ENCODE results near the gene ZMYM4. TPM values are rescaled to one million over a fixed set of nuclear protein-coding genes. Genes with fewer than 3 reads are reported as not detected.
A peak's percentile ranks its signal among the peaks of the same experiment; 100 is the strongest.

Gene ZMYM4
- total RNA-seq, 1 donor from 2014 or later: 64.8 TPM

- Mint-ChIP-seq H3K4me1 (ENCODE audit: low read depth, unreplicated experiment) (no peaks in the 10 kb centered on the region), H3K9me3 (ENCODE audit: unreplicated experiment) (peaks cover 2% of the 10 kb centered on the region), H3K36me3 (ENCODE audit: unreplicated experiment) (no peaks in the 10 kb centered on the region), H3K27ac (ENCODE audit: unreplicated experiment) (no peak overlapping the region), H3K27me3 (ENCODE audit: unreplicated experiment) (no peaks in the 10 kb centered on the region), H3K4me3 (ENCODE audit: unreplicated experiment) (no peak overlapping the region)
- TF ChIP-seq, protein P1, sequence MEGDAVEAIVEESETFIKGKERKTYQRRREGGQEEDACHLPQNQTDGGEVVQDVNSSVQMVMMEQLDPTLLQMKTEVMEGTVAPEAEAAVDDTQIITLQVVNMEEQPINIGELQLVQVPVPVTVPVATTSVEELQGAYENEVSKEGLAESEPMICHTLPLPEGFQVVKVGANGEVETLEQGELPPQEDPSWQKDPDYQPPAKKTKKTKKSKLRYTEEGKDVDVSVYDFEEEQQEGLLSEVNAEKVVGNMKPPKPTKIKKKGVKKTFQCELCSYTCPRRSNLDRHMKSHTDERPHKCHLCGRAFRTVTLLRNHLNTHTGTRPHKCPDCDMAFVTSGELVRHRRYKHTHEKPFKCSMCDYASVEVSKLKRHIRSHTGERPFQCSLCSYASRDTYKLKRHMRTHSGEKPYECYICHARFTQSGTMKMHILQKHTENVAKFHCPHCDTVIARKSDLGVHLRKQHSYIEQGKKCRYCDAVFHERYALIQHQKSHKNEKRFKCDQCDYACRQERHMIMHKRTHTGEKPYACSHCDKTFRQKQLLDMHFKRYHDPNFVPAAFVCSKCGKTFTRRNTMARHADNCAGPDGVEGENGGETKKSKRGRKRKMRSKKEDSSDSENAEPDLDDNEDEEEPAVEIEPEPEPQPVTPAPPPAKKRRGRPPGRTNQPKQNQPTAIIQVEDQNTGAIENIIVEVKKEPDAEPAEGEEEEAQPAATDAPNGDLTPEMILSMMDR (IDR thresholded peaks at IDR 0.05; ENCODE audit: partially characterized antibody, unreplicated experiment): no peak
- DNase-seq: no peak
Measured at GRCh38 chr1:35361638-35362037, 93.1 kb downstream of the ZMYM4 start.

DNA sequence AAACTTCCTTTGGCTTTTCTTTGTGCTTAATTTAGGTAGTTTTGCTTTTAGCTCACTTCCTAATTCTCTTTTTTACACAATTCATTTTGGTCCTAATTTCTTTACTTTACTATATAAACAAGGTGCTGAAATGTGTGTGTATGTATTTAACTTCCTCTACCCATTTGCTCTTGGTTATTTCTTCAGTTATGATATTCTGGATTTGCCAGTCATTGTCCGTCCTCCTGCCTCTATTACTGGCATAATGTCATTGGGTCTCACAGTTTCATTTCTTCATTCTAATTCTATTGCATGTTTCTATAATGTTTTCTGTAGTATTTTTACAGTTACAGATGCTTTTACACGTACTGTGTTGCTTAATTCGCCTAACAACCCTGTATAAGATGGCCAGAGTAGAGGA, 96.2 kb downstream of the ZMYM4 start:
- Mint-ChIP-seq H3K27ac (ENCODE audit: unreplicated experiment) (no peak overlapping the region), H3K9me3 (ENCODE audit: unreplicated experiment) (peaks cover 2% of the 10 kb centered on the region)
- no peak for DNase-seq

GRCh38 chr1:35367914-35368313, 99.4 kb downstream of the ZMYM4 start:
- H3K4me1 Mint-ChIP-seq (ENCODE audit: low read depth, unreplicated experiment): peaks cover 7% of the 10 kb centered on the region
- no peak overlapping the region for H3K4me3 Mint-ChIP-seq (ENCODE audit: unreplicated experiment)
- H3K9me3 Mint-ChIP-seq (ENCODE audit: unreplicated experiment): no peaks in the 10 kb centered on the region
- no peak for DNase-seq
- H3K27me3 Mint-ChIP-seq (ENCODE audit: unreplicated experiment): peaks cover 2% of the 10 kb centered on the region
- H3K36me3 Mint-ChIP-seq (ENCODE audit: unreplicated experiment): no peaks in the 10 kb centered on the region
- TF ChIP-seq, protein P1 (IDR thresholded peaks at IDR 0.05; ENCODE audit: partially characterized antibody, unreplicated experiment): no peak
- H3K27ac Mint-ChIP-seq (ENCODE audit: unreplicated experiment): no peak overlapping the region

More for the DNA sequence above, 96.2 kb downstream of the ZMYM4 start:
- Mint-ChIP-seq H3K27me3 (ENCODE audit: unreplicated experiment) (no peaks in the 10 kb centered on the region), H3K4me3 (ENCODE audit: unreplicated experiment) (no peak overlapping the region), H3K36me3 (ENCODE audit: unreplicated experiment) (no peaks in the 10 kb centered on the region), H3K4me1 (ENCODE audit: low read depth, unreplicated experiment) (peaks cover 4% of the 10 kb centered on the region)
- TF ChIP-seq, protein P1 (IDR thresholded peaks at IDR 0.05; ENCODE audit: partially characterized antibody, unreplicated experiment): no peak

- Mint-ChIP-seq H3K36me3 (ENCODE audit: unreplicated experiment) (no peaks in the 10 kb centered on the region), H3K27me3 (ENCODE audit: unreplicated experiment) (peaks cover 2% of the 10 kb centered on the region), H3K27ac (ENCODE audit: unreplicated experiment) (peak overlapping the region; percentile 90), H3K9me3 (ENCODE audit: unreplicated experiment) (no peaks in the 10 kb centered on the region), H3K4me1 (ENCODE audit: low read depth, unreplicated experiment) (peaks cover 7% of the 10 kb centered on the region), H3K4me3 (ENCODE audit: unreplicated experiment) (no peak overlapping the region)
- DNase-seq: peak; percentile 32
- TF ChIP-seq, protein P1 (IDR thresholded peaks at IDR 0.05; ENCODE audit: partially characterized antibody, unreplicated experiment): no peak
Measured at GRCh38 chr1:35369922-35370671, 101.6 kb downstream of the ZMYM4 start.

- Mint-ChIP-seq H3K27ac (ENCODE audit: unreplicated experiment) (no peak overlapping the region), H3K36me3 (ENCODE audit: unreplicated experiment) (no peaks in the 10 kb centered on the region), H3K27me3 (ENCODE audit: unreplicated experiment) (peaks cover 2% of the 10 kb centered on the region), H3K9me3 (ENCODE audit: unreplicated experiment) (no peaks in the 10 kb centered on the region), H3K4me1 (ENCODE audit: low read depth, unreplicated experiment) (peaks cover 7% of the 10 kb centered on the region), H3K4me3 (ENCODE audit: unreplicated experiment) (no peak overlapping the region)
- TF ChIP-seq, protein P1 (IDR thresholded peaks at IDR 0.05; ENCODE audit: partially characterized antibody, unreplicated experiment): no peak
- no peak for DNase-seq
Measured at GRCh38 chr1:35371506-35371905, 103.0 kb downstream of the ZMYM4 start.
